HG03571 (cell line): ENCODE data around the gene PHC3.
A peak's percentile ranks its signal among the peaks of the same experiment; 100 is the strongest.

ENCODE experiments used
- ATAC-seq: cut with Tn5 transposase; IDR thresholded peaks from one replicate; pipeline ENCODE4 v1.9.1; 2021; ENCODE audit not compliant: unreplicated experiment

The PHC3 gene

GRCh38 chr3:170046269-170047132 is 135.0 kb downstream of the PHC3 start:
- ATAC-seq, result no peak

- peak; percentile 76 for ATAC-seq
Observed at GRCh38 chr3:170044795-170045244, 136.7 kb downstream of the PHC3 start.

GRCh38 chr3:170044271-170044670 is 137.3 kb downstream of the PHC3 start:
- ATAC-seq, result no peak

- ATAC-seq, result no peak
Observed at GRCh38 chr3:170043506-170043905, 138.0 kb downstream of the PHC3 start.

GRCh38 chr3:170040418-170040817 is 141.1 kb downstream of the PHC3 start:
- ATAC-seq, result no peak

GRCh38 chr3:170038434-170039110 is 143.0 kb downstream of the PHC3 start:
- peak; percentile 3 for ATAC-seq
